Spleen (tissue), 11 donors: Measurements from ENCODE around the gene DUSP15. TPM values are rescaled to one million over a fixed set of nuclear protein-coding genes. Genes with fewer than 3 reads are reported as not detected.

ENCODE experiments used
- DNase-seq: peaks from one replicate; pipeline ENCODE4 v3.0.0-alpha.2; 2020
- H3K27ac ChIP-seq, 8 donors: fragments of 200-600 bp; sonication (generic) in 7 of 8; 1 replicate in 4 of 8; 2 replicates in 4 of 8; pipeline versions ENCODE4 v1.5.0 to v1.8.0; 2016 to 2021; ENCODE audit warnings: inconsistent platforms in 4 of 8, mild to moderate bottlenecking in 4 of 8, moderate library complexity in 1 of 8
- H3K27me3 ChIP-seq, 7 donors: fragments of 200-600 bp; sonication (generic) in 6 of 7; replicated peaks in 1 of 7; 1 replicate in 4 of 7; 2 replicates in 3 of 7; pipeline versions ENCODE4 v1.5.0 to v1.8.0; 2016 to 2021; ENCODE audit warnings: inconsistent platforms in 3 of 7, mild to moderate bottlenecking in 1 of 7
- H3K36me3 ChIP-seq, 6 donors: fragments of 200-600 bp; sonication (generic) in 5 of 6; 1 replicate in 4 of 6; 2 replicates in 2 of 6; pipeline versions ENCODE4 v1.5.0 to v1.8.0; 2016 to 2021; ENCODE audit warnings: inconsistent platforms in 2 of 6
- H3K4me1 ChIP-seq, 6 donors: fragments of 200-600 bp; sonication (generic) in 5 of 6; 1 replicate in 3 of 6; 2 replicates in 3 of 6; pipeline versions ENCODE4 v1.5.0 to v1.8.0; 2016 to 2021; ENCODE audit warnings: inconsistent platforms in 3 of 6
- H3K4me3 ChIP-seq, 8 donors: fragments of 200-600 bp; sonication (generic) in 7 of 8; 1 replicate in 4 of 8; 2 replicates in 4 of 8; pipeline versions ENCODE4 v1.5.0 to v1.8.0; 2016 to 2021; ENCODE audit warnings: inconsistent platforms in 4 of 8, mild to moderate bottlenecking in 4 of 8, moderate library complexity in 2 of 8
- H3K9me3 ChIP-seq, 8 donors: fragments of 200-600 bp; sonication (generic) in 7 of 8; 1 replicate in 4 of 8; 2 replicates in 4 of 8; pipeline versions ENCODE4 v1.5.0 to v1.8.0; 2016 to 2021; ENCODE audit warnings: inconsistent platforms in 4 of 8
- CTCF ChIP-seq, 11 experiments: fragments of 200-600 bp in 7 of 11; fragments of 450-650 bp in 4 of 11; sonication (generic) in 4 of 11; IDR thresholded peaks in 8 of 11; conservative IDR thresholded peaks in 3 of 11; 1 replicate in 7 of 11; 2 replicates in 4 of 11; pipeline versions ENCODE4 v1.4.0 to v1.8.0; 2016 to 2021; ENCODE audit warnings: antibody characterized with exemption in 11 of 11, inconsistent platforms in 4 of 11, mild to moderate bottlenecking in 1 of 11
- POLR2A ChIP-seq, 3 donors: fragments of 450-650 bp; IDR thresholded peaks; one replicate each; pipeline ENCODE4 v1.5.1; 2017; ENCODE audit warnings: antibody characterized with exemption in 3 of 3, mild to moderate bottlenecking in 1 of 3
- POLR2AphosphoS5 ChIP-seq, 3 donors: sonication (generic); formaldehyde crosslinking; IDR thresholded peaks; one replicate each; pipeline ENCODE4 v1.5.1; 2017; ENCODE audit warnings: antibody characterized with exemption in 3 of 3
- WGBS, 5 donors: extraction: QIAGEN DNeasy Blood & Tissue Kit in 3 of 5; methylation state at CpG; one replicate each; pipeline versions ENCODE4 v1.1.5 to v1.1.7; 2013 to 2018; 5-methylcytosine and 5-hydroxymethylcytosine counted together
- intact Hi-C: fragments of 100-400 bp; cut with DNase I; formaldehyde crosslinking; loops from one replicate; pipeline ENCODE4 v1.15.0; 2023; ENCODE audit warnings: low total_unique reads
- polyA plus RNA-seq, 3 donors: library from polyadenylated mRNA; stranded (reverse); fragments of 200-250 nt; gene quantifications; one replicate each; pipeline ENCODE4 v1.2.1, GENCODE V29; 2013
- total RNA-seq, 7 donors: library from RNA; depleted of rRNA in 3 of 7; stranded (reverse); fragments of >200 nt in 3 of 7; fragmentation: NEBNext Ultra II Directional in 4 of 7; extraction: Animal tissue kit (Norgen Biotek cat#: 25700) in 4 of 7; gene quantifications; one replicate each; pipeline versions ENCODE4 v1.1.0 to v1.2.1, GENCODE V29; 2016 to 2021
- donor health status: healthy with polysubstance abuse.
- donor health status: DM: no; HTN: no; CAD: no; lungs with moderate emphysema.
- donor health status: DM: no; HTN: no; CAD: no.
- donor health status: Bipolar disorder and iron deficiency.
- donor health status: healthy.
- donor health status: DM: no; HTN: no; CAD: no.
- donor health status: DM: yes; HTN: yes; CAD: no.

The DUSP15 gene
- total and polyA plus RNA-seq, 10 donors: 0.69 to 7.3 (median 2.3) TPM

DNA sequence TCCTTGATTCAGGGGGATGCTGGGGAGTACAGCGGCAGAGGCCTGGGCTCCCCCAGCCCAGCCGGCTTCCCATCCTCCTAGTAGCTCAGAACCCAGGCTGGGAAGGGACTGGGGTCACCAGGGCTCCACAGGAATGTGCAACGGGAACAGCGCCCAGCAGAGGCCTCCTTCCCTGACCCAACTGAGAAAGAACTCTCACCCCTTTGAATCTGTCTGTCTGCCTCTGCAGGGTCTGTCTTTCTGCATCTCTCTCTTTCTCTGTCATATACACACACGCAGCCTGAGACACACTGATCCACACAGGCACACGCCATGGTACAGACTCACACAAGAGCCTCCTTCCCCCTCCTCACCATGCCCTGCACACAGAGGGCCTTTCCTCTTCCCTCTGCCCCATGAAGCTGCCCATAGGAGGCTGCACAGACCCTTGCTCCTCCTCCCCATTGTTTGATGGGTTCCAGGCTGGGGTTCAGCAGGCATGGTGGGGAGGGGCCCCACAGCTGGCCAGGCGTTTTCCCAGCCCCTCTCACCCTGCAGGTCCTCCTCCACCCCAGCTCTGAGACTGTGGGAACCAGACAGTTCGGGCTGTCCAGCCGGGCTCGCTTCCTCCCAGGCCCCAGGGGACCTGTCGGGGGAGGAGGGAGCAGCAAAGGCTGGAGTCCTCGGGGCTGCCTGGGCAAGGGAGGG is 27.7 kb downstream of the DUSP15 start:
- Histone ChIP-seq H3K27ac (peak overlapping the region; percentile 16 to 65 (median 44)), H3K9me3 (no peaks in the 10 kb centered on the region), H3K27me3 (no peaks in the 10 kb centered on the region), H3K4me3 (no peak overlapping the region), H3K36me3 (no peaks in the 10 kb centered on the region), H3K4me1 (peaks cover 0 to 83% (median 27%) of the 10 kb centered on the region in 6 donors)
- TF ChIP-seq POLR2A (IDR thresholded peaks at IDR 0.05): no peak
- peak in 1 of 3 donors; percentile 14 for TF ChIP-seq POLR2AphosphoS5 (IDR thresholded peaks at IDR 0.05)
- no peak for TF ChIP-seq CTCF (IDR thresholded peaks at IDR 0.05 in 8 of 11, conservative IDR thresholded peaks at IDR 0.05 in 3 of 11)
- 61 to 73% (median 70%) methylated on average over 9 to 12 of the region's 12 CpGs for WGBS, 5 donors
- intact Hi-C loops: no loop called here
- DNase-seq: no peak

GRCh38 chr20:31841928-31842327 is 28.4 kb downstream of the DUSP15 start:
- no peak for DNase-seq
- Histone ChIP-seq H3K27ac (peak overlapping the region in 7 of 8 donors; percentile 16 to 65 (median 56)), H3K4me1 (peaks cover 4 to 90% (median 30%) of the 10 kb centered on the region in 6 donors), H3K27me3 (no peaks in the 10 kb centered on the region), H3K4me3 (no peak overlapping the region), H3K36me3 (no peaks in the 10 kb centered on the region), H3K9me3 (no peaks in the 10 kb centered on the region)
- 69 to 75% (median 73%) methylated on average over 6 to 8 of the region's 8 CpGs for WGBS, 5 donors
- TF ChIP-seq CTCF (IDR thresholded peaks at IDR 0.05 in 8 of 11, conservative IDR thresholded peaks at IDR 0.05 in 3 of 11): no peak
- no peak for TF ChIP-seq POLR2AphosphoS5 (IDR thresholded peaks at IDR 0.05)
- TF ChIP-seq POLR2A (IDR thresholded peaks at IDR 0.05): no peak
- intact Hi-C loops: no loop called here

DNA sequence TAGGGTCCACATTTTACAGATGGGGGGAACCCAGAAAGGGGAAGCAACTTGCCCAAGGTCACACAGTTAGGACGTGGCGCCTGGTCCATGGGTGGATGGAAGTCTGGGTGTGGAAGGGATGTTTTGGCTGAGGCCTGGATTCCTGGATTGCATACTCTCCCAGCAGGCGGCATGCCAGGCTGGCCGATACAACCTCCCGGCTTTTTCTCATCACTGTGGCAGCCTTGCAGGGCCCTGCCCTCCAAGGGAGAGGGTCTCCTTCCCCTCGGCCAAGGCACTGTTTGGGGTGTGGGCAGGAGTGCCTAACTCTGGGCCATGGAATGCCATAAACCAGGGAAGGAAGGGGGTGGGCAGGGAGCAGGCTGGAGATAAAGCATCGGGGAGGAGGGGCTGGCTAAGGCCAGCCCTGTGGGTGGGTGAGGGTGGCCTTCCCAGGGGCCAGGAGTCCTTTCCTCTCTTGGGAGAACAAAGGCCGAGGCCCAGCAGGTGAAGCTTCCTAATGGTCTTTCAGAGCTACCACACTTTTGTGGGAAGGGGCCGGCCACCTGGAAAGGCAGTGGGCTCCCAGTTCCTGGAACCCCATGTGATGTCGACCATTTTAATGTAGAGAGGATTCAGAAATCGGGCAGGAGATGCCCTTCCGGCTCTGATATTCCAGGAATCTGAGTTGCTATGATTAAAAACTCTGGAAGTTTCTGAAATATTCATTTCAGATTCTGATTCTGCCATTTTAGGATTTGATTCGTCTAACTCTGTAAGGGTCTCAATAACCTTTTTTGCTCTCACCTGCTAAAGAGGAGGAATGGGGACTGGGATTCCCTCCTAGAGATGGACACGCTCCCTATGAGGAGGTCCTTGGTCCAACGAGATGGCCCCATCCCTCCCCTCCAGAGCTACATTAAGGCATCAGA is 29.2 kb downstream of the DUSP15 start:
- H3K27ac ChIP-seq: peak overlapping the region in 6 of 8 donors; percentile 16 to 65 (median 59)
- peaks cover 9 to 91% (median 37%) of the 10 kb centered on the region in 6 donors for H3K4me1 ChIP-seq

More for the DNA sequence above, 29.2 kb downstream of the DUSP15 start:
- no peak overlapping the region for H3K4me3 ChIP-seq
- H3K27me3 ChIP-seq: no peaks in the 10 kb centered on the region
- TF ChIP-seq CTCF (IDR thresholded peaks at IDR 0.05 in 8 of 11, conservative IDR thresholded peaks at IDR 0.05 in 3 of 11) (no peak), POLR2A (IDR thresholded peaks at IDR 0.05) (no peak), POLR2AphosphoS5 (IDR thresholded peaks at IDR 0.05) (no peak)
- no peaks in the 10 kb centered on the region for H3K36me3 ChIP-seq
- no peaks in the 10 kb centered on the region for H3K9me3 ChIP-seq
- no peak for DNase-seq
- WGBS, 5 donors: 66 to 78% (median 74%) methylated on average over 14 to 15 of the region's 15 CpGs
- intact Hi-C loops: no loop called here
